OCI-LY7 (cell line): ENCODE measurements around the gene CABP4. TPM values are rescaled to one million over a fixed set of nuclear protein-coding genes. Genes with fewer than 3 reads are reported as not detected.

ENCODE experiments used
- BruUV-seq: library from RNA; stranded (reverse); fragments of 400-500 nt; replicated peaks from 2 replicates; lab custom pipeline; 2021; lab: Mats Ljungman, UMichigan
- CTCF ChIA-PET: fragments of 300-600 bp; sonication (Branson Sonifier 250); formaldehyde crosslinking; loops from one replicate; lab custom pipeline; 2022; ENCODE audit warnings: antibody characterized with exemption; ENCODE audit not compliant: unreplicated experiment; lab: Charles Lee
- POLR2A ChIA-PET: fragments of 300-600 bp; sonication (Branson Sonifier 250); formaldehyde crosslinking; loops from one replicate; lab custom pipeline; 2022; ENCODE audit warnings: antibody characterized with exemption; lab: Charles Lee
- DNase-seq: peaks from one replicate; pipeline ENCODE4 v3.0.0-alpha.2; 2015; ENCODE audit warnings: low spot score
- H2AFZ ChIP-seq: fragments of 200-600 bp; sonication (generic), shearing (Covaris generic); 2 replicates; pipeline ENCODE4 v1.6.1; 2014; ENCODE audit warnings: mild to moderate bottlenecking, antibody characterized with exemption, low read length, moderate library complexity
- H3K27ac ChIP-seq: fragments of 200-600 bp; sonication (generic); 2 replicates; pipeline ENCODE4 v1.5.1; 2014; ENCODE audit warnings: mixed run types, low read depth, mild to moderate bottlenecking, moderate library complexity, low read length, inconsistent platforms; ENCODE audit not compliant: poor library complexity, severe bottlenecking
- H3K36me3 ChIP-seq: fragments of 200-600 bp; sonication (generic); 2 replicates; pipeline ENCODE4 v1.6.1; 2014; ENCODE audit warnings: mild to moderate bottlenecking, antibody characterized with exemption, low read length, moderate library complexity, mixed read lengths; ENCODE audit not compliant: insufficient read depth
- H3K4me1 ChIP-seq: fragments of 200-600 bp; sonication (generic); 2 replicates; pipeline ENCODE4 v1.5.1; 2014; ENCODE audit warnings: mild to moderate bottlenecking, low read length; ENCODE audit not compliant: insufficient read depth, poor library complexity, severe bottlenecking
- H3K4me2 ChIP-seq: fragments of 200-600 bp; sonication (generic); 2 replicates; pipeline ENCODE4 v1.6.1; 2014; ENCODE audit warnings: mild to moderate bottlenecking, low read length
- H3K4me3 ChIP-seq: fragments of 200-600 bp; sonication (generic); 2 replicates; pipeline ENCODE4 v1.5.1; 2014; ENCODE audit warnings: mild to moderate bottlenecking, low read depth, low read length; ENCODE audit not compliant: poor library complexity, severe bottlenecking
- H3K79me2 ChIP-seq: fragments of 200-600 bp; sonication (generic); 2 replicates; pipeline ENCODE4 v1.6.1; 2016; ENCODE audit warnings: low read depth, mild to moderate bottlenecking, low read length, moderate library complexity, mixed read lengths; ENCODE audit not compliant: insufficient read depth
- H3K9me2 ChIP-seq: fragments of 200-600 bp; sonication (generic); 2 replicates; pipeline ENCODE4 v1.6.1; 2016; ENCODE audit warnings: mild to moderate bottlenecking, low read length, mixed read lengths; ENCODE audit not compliant: insufficient read depth
- H3K9me3 ChIP-seq: fragments of 200-600 bp; sonication (generic); 2 replicates; pipeline ENCODE4 v1.6.1; 2014; ENCODE audit warnings: mild to moderate bottlenecking, mixed run types, low read length, mixed read lengths
- H4K20me1 ChIP-seq: fragments of 200-600 bp; sonication (generic); 2 replicates; pipeline ENCODE4 v1.6.1; 2014; ENCODE audit warnings: mild to moderate bottlenecking, antibody characterized with exemption, low read length, moderate library complexity, mixed read lengths; ENCODE audit not compliant: insufficient read depth
- EZH2phosphoT487 ChIP-seq: fragments of 200-600 bp; sonication (generic); IDR thresholded peaks from 2 replicates; pipeline ENCODE4 v1.6.1; 2018; ENCODE audit warnings: low read depth, borderline replicate concordance, mild to moderate bottlenecking, mixed run types, antibody characterized with exemption, low read length, moderate library complexity, mixed read lengths
- intact Hi-C: fragments of 100-400 bp; cut with micrococcal nuclease; formaldehyde crosslinking; loops from one replicate; pipeline ENCODE4 v1.10.0; 2022; ENCODE audit not compliant: unreplicated experiment
- total RNA-seq, 2 experiments: library from RNA; depleted of rRNA in 1 of 2; stranded (reverse); fragments of >200 nt in 1 of 2; shearing (Covaris generic) in 1 of 2; gene quantifications; 2 replicates each; pipeline ENCODE4 v1.2.3, GENCODE V29; 2014 to 2022
- TF ChIP-seq, protein P1 (sequence below): fragments of 200-600 bp; sonication (generic); conservative IDR thresholded peaks from 2 replicates; pipeline ENCODE4 v1.5.1; 2014; ENCODE audit warnings: mild to moderate bottlenecking, antibody characterized with exemption, low read length, moderate library complexity, mixed read lengths

The CABP4 gene
- total RNA-seq, 2 experiments from 2014 or later: 3.0 to 11.5 TPM

DNA sequence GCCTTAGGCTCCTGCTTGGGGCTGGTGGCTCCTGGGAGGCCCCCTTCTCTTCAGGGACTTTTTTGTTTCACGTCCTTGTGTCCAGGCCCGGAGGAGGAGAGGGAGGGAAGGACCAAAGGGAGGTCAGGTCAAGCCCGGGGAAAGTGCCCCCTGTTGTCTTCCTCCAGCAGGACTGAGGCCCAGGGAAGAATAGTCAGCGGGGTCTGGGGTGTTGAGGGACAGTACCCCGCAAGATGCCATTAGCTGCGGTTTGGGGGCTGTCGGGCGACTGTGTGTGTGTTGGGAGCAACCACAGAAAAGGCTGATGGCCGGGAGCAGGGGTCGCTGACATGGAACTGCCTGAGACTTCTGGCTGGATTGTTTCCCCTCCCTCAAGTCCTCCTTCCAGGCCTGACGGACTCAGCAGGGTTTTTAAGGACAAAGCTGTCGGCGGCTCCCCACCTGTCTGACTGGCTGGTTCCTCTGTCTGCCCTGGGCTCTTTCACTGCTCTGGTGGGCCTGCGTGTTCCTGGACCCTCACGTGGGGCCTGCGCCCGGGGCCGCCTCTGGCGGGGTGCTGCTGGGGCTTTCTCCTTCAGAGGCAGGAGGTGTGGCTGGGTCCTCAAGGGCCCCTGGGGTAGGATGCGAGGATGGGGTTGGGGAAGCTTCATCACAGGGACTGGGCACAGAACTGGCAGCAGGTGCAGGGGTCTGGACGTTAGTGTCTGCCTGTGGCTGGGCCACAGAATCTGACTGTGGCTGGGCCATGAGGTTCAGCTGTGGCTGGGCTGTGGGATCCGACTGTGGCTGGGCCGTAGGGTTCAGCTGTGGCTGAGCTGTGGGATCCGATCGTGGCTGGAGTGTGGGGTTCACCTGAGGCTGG lies 4.1 kb upstream of the CABP4 start:
- Histone ChIP-seq H3K79me2 (no peaks in the 10 kb centered on the region), H3K4me1 (peaks cover 52% of the 10 kb centered on the region), H2AFZ (no peak overlapping the region), H3K9me3 (no peaks in the 10 kb centered on the region), H3K27ac (peak overlapping the region; percentile 73), H3K9me2 (no peaks in the 10 kb centered on the region), H4K20me1 (no peaks in the 10 kb centered on the region), H3K36me3 (no peaks in the 10 kb centered on the region), H3K4me3 (no peak overlapping the region), H3K4me2 (peak overlapping the region; percentile 62)
- POLR2A ChIA-PET: interaction anchor here (0.6 to 3.9 kb wide), 4 partner anchors 9 to 15 kb away, joined by 4 to 37 read pairs (median 12); partner anchors contain the start of gene PTPRCAP
- intact Hi-C loops: no loop called here
- DNase-seq: no peak
- no peak for TF ChIP-seq EZH2phosphoT487
- TF ChIP-seq, protein P1, sequence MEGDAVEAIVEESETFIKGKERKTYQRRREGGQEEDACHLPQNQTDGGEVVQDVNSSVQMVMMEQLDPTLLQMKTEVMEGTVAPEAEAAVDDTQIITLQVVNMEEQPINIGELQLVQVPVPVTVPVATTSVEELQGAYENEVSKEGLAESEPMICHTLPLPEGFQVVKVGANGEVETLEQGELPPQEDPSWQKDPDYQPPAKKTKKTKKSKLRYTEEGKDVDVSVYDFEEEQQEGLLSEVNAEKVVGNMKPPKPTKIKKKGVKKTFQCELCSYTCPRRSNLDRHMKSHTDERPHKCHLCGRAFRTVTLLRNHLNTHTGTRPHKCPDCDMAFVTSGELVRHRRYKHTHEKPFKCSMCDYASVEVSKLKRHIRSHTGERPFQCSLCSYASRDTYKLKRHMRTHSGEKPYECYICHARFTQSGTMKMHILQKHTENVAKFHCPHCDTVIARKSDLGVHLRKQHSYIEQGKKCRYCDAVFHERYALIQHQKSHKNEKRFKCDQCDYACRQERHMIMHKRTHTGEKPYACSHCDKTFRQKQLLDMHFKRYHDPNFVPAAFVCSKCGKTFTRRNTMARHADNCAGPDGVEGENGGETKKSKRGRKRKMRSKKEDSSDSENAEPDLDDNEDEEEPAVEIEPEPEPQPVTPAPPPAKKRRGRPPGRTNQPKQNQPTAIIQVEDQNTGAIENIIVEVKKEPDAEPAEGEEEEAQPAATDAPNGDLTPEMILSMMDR: no peak
- no TSS peak for BruUV-seq
- CTCF ChIA-PET: interaction anchor here (0.5 to 0.9 kb wide), 2 partner anchors 9 to 14 kb away, joined by 3 to 9 read pairs; no protein-coding TSS in a partner anchor

DNA sequence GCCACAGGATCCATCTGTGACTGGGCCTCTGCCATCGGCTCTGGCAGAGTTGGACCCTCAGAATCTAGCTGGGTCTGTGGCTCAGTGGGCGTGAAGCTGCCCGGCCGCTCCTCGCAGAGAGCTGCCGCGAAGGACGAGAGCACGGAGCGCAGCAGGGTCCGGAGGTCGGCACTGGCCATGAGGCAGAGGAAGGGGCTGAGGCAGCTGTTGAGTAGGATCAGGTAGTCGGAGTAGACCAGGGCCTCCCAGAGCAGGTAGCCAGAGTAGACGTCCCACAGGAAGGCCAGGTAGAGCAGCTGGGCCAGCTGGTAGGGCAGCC lies 3.5 kb upstream of the CABP4 start:
- ChIA-PET POLR2A (interaction anchor here (0.6 to 2.6 kb wide), 2 partner anchors 12 to 14 kb away, joined by 4 to 7 read pairs; no protein-coding TSS in a partner anchor), CTCF (no interaction called here)
- Histone ChIP-seq H3K79me2 (no peaks in the 10 kb centered on the region), H3K27ac (no peak overlapping the region), H3K36me3 (no peaks in the 10 kb centered on the region), H3K4me2 (no peak overlapping the region), H3K4me3 (no peak overlapping the region), H3K9me2 (no peaks in the 10 kb centered on the region), H4K20me1 (no peaks in the 10 kb centered on the region), H3K9me3 (no peaks in the 10 kb centered on the region), H2AFZ (no peak overlapping the region), H3K4me1 (peaks cover 46% of the 10 kb centered on the region)
- TF ChIP-seq EZH2phosphoT487: no peak
- TF ChIP-seq, protein P1: no peak
- intact Hi-C loops: no loop called here
- DNase-seq: no peak
- no TSS peak for BruUV-seq
